Anterior cingulate cortex (tissue), 58 donors: ENCODE measurements around the gene DENND1A.

Source experiments
- DNase-seq, 58 donors: peaks; one replicate each; lab custom pipeline; 2025; lab: John Stamatoyannopoulos, UW

Gene DENND1A

DNA sequence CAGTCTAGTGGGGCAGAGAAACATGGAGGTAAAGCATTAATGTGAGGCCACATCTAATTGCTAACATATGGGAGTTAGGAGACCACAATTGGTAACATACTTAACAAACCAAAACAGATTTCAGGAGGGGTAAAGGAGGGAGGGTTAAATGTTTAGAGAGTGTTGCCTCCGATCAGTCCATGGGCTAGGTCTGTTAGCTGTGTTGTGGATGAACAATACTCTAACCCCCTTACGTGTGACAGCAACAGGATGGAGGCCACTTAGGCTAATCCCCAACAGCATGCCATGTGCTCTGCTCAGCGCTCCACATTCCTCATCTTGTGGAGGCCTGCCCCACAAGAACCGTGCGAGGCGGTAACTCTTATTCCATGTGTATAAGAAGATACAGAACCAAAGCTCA lies 406.9 kb downstream of the DENND1A start:
- DNase-seq, result no peak

DNA sequence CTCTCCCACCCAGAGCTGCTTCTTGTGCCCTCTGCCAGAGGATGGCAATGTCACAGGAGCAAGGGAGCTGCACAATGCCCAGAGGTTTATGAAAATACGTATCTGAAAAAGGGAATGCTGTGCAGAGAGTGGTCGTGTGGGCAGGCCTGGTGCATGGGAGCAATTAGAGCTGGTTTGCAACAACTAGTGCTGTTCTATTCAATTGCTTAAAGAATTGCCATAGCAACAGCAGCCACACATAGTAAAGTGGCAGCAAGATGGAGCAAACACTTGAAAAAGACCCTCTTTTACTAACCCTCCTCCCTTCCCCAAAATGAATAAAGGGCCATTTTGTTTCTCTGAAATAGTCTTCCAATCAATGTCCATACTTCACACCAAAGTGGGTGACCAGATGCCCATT lies 407.7 kb downstream of the DENND1A start:
- no peak for DNase-seq

DNA sequence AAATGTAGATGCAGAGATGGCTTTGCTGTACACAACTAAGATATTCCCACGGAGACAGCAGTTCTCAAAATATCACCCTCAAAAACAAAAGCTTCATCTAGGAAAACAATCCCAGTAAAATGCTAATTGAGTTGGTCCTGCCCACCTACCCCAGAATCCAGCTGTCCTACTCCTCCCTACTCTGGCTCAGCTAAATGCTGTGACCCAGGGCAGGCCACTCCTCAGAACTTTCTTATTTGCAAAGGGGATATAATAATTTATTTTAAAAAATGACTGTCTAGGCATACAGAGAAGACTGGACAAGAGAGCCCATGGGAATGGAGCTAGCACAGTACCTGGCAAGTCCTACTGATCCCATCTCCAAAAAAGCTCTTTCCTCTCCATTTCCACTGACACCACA lies 411.6 kb downstream of the DENND1A start:
- no peak for DNase-seq

DNA sequence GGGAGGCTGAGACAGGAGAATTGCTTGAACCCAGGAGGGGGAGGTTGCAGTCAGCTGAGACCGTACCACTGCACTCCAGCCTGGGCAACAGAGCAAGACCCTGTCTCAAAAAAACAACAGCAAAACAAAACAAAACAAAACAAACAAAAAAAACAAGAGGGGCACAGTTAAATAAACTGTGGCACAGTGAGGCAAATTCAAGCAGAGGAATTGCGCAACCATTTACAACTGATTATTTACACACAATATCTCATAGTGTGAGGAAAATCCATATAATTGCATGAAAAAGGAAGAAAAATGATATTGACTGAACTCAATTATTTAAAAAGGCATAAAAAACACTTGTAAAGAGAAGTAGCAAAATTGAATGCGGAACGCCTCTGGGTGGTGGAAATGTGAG lies 412.4 kb downstream of the DENND1A start:
- no peak for DNase-seq

DNA sequence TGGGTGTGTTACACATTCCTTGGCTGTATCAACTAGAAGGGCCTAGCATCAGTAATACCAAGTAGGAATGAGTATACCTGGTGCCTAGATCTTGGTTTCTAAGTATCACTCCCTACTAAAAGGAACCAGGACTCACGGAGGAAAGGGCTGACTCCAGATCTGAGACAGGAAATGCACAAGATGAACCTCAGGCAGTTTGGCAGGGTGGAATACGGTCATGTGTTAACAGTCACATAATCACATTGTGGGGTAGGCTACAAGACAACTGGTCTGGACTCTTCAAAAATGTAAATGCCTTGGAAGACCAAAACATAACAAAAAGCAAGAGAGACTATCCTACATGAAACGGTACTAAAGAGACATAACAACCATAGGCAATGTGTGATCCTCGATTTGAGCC lies 415.2 kb downstream of the DENND1A start:
- no peak for DNase-seq

DNA sequence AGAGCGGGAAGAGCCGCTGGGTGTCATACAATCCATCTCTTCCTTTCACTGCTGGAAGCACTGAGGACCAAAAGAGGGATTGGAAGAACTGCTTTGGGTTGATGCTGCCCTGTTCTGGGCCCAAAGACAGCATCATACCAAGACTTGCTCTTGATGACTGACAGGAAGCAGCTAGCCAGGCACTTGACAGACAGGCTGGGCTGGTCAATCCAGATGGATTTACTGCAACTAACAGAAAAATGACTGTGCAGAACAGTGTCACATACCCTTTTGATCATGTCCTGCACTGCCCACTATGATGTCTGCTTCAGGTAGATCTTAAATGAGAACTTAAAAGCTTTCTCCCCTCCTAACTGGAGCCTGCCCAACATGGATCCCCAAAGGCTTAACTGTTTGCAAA lies 416.4 kb downstream of the DENND1A start:
- DNase-seq, result no peak

DNA sequence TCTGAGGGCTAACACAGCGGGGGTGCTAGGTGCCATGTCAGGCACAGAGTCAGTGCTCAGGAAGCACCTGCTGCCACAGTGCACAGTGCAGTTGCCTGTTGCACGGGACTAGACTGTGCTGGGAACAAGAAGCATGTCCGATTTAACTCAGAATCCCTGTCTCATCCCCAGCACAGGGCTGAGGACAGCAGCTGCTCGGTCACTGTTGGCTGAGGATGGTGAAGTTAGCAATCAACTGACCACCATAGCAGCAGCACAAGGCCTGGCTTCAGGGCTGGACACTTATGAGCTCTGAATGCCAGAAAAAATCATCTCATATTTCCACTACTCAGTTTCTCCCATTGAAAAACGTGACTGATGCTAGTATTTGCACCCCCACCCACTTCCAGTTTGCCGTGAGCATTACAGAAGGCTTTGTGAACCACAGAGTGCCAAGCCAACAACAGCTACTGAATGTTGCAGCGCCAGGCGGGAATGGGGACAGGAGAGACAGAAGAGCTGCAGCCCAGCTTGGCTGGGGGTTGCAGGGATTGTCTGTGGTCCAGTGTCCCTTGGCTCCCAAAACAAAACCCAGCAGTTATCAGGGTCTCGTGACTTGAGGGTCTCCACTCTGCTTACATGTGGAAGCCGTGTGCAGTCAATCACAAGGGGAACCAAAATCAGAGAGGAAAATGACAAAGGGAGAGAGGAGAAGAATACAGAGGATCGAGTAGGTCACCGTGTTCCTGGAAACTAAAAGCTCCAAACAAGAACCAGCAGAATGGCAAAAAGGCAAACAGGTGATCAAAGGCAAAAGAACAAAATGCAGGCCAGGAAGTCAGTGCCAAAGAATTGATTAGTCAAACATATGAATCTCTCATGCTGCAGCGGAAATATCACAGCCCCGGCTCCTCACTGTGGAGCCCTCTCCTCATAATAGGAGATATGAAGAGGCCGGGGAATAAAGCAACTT lies 418.3 kb downstream of the DENND1A start:
- peak in 24 of 58 donors; percentile 3 to 33 (median 14) for DNase-seq

DNA sequence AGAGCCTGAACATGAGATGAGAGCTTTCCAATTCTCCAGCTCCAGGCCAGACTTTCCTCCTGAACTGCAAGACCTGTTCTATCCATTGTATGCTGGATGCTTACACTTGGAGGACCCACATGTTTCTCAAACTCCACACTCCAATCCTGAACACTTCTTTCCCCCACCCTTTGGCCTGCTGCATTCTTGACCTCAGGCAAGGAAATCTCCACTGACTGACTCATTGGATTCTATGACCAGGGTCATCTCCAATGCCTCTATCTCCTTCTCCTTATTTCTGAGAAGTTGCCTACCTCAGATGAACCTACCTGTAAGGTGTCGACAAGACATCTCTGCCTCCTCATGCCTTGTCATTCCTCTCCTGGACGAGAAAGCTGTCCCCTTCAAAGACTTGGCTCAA lies 420.3 kb downstream of the DENND1A start:
- no peak for DNase-seq

DNA sequence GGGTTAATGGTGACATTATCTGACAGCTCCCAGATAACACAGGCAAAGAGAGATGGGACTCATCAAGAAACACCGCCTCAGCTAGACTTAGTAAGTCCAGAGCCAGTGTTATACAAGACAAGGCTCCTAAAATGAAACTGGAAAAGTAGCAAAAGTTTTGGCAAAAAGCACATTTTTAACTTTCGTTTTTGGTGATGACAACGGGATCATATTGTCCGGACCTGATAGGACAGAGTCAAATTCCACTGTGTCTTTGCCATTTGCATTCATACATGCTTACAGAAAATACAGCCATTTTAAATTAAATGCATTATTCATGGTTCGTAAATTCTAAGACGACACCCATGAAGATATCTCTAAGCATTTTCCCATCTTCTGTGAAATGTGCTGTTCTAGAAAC lies 421.9 kb downstream of the DENND1A start:
- no peak for DNase-seq

DNA sequence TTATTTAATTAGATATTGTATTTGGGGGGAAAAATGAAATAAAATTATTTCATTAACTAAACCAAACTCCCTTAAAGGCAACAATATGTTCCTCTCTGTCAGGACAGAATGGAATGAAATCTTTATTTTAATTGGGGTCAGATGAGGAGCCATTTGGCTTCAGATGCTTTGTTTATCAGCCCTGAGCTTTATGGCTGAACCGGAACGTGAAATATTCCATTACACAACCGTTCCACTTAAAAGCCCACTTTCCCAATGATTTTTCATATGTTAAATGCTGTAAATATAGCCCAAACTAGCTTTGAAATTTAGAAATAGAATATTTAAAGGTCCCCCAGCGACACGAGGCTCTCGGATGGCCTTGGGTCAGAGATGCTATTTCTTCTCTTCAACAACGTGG lies 424.4 kb downstream of the DENND1A start:
- DNase-seq, result no peak

DNA sequence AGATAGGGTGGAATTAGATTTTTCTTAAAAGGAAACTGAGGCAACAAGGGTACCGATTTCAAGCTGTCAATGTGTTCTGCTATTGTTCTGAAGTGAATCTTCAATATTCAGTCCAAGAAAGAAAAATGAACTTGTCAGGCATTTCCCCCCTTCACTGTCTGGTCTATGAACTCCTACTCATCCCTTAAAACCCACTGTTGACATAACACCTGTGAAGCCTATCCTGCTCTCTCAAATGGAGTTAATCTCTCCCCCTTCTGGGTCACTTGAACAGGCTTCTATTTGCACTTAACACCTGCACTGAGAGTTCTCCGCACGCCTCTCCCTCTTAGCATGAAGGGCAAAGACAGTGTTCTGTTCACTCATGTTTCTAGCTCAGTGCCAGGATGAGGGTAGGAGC lies 429.6 kb downstream of the DENND1A start:
- DNase-seq, result no peak

DNA sequence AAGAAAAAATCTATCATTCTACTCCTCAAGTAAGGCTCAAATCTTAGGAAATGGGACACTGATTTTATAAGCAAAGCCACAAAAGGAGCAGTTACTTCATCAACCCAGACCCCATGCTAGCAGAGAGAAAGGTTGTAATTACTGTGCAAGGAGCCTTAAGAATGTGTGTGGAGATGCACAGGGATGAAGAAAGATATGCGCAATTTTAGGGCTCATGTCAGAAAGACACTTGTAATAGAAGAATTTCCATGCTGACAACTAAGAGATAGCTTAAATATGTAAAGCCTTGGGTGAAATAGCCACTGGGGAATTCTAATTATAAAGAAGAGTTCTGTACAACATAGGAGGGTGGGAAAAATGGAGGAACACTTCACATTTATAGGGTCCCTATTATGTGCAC lies 432.1 kb downstream of the DENND1A start:
- no peak for DNase-seq

DNA sequence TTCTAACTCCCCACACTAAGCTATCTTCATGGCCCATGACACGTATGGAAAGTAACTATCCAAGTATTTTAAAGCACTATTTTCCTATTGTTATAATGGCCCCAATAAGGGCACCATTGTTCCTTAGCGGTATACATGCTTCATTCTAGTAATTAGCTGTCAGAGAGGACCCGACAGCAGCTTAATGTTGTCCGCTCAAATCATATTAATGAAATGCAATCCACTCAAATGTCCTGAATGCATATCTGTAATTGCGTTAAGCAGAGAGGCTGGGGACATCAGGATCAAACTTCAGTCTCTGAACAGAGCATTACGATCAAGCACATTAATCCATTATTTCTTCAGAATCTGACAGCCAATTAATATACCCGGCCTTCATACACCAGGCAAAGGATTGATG lies 434.2 kb downstream of the DENND1A start:
- no peak for DNase-seq

DNA sequence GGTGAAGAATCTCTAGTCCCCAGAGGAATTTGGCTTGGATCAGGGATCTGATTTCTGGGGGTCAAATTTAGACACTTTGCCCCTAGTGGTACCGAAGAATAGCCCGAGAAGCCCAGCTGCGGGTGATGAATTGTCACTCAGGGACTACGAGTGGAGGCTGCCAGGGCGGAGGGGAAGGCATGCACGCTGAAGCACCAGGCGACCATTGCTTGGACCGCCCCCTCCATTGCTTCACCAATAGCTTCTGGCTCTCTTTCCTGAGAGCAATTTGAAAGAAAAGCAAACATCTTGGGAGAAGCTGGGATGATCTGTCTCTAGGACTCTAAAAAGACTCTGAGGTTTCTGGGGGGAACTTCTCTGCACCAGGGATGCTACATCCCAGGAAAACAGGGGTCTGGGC lies 436.3 kb downstream of the DENND1A start:
- no peak for DNase-seq

DNA sequence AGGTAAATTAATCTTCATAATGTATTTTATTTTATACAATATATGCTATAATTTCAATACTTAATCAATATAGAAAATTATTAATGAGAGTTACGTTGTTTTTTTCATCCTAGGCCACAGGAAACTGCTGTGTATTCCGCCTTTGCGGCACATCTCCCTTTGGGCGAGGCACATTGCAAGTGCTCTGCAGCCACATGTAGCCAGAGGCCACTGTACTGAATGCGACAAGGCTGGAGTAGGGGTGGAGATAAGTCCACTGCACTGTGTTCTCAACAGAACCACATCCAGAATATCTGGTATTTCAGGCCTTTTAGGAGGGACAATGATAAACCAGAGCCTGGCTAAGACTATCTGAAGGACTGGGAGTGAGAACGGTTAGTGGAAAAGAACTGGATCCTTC lies 439.2 kb downstream of the DENND1A start:
- DNase-seq, result no peak

DNA sequence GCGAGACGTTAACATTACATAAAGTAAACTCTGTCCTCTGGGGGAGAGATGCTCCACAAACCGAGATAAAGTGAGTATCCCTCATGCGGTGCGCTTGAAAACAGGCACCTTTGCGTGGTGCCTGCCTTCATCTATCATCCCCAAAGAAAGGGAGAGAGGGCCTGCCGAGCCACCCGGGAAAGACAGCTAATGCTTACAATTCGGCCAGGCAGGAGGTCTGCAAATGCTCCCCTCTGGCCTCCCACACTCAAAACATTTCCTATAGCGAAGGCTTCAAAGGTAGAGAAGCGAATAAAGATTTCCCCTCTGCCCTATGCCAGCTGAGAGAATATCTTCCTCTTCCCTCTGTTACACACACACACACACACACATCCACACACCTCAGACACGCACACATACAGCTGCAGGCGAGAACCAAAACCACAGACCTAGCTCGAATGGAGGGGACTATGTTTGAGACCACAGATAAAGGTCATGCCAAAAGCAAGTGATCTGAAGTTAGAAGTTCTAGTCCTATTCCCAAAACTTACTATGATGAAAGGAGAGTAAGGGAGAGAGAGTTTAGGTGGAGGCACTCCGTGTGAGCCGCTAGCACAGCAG lies 441.1 kb downstream of the DENND1A start:
- no peak for DNase-seq

DNA sequence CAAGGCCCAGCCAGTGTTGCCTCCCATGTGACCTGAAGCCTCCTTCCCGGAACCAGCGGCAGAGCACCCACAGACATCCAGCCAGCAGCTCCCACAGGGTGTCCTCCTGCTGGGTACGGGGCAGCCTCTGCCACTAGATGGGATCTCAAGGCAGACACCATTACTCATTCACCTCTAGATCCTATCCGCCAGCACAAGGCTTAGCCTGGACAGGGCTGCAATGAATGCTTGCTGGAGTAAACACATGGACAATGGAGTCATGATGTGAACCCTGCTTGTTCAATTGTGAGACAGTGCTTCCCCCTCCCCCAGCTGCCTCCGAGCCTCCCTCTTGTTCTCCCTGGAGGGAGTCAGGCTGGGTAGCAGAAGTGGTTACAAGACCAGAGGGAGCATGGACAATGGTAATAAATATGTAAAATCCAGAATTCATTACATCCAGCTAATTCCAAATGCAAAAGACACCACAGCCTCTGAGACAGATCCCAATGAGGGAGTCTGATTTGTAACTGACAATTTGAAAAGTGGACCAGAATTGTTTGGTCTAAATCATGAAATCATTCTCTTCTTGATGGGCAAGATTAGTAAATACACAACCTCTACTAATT lies 441.9 kb downstream of the DENND1A start:
- DNase-seq, result peak in 13 of 58 donors; percentile 8 to 51 (median 25)

DNA sequence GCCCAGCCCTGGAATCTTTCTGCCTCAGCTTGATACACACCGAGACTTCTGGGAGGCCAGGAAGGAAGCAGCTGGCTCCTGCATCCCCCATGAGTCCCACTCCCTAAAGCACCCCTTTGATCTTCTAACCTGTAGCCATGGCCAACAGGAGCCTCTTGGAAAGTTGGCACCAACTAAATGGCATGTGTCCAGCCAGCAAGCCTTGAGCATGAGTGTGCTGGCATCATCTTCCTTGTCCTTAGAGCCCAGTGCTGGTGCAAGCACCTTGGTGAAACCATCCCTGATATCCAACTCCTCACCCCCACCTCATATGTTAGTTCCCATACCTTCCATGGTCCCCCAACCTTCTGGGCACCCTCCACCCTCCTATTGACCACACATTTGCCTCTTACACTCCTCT lies 443.5 kb downstream of the DENND1A start:
- DNase-seq, result no peak

DNA sequence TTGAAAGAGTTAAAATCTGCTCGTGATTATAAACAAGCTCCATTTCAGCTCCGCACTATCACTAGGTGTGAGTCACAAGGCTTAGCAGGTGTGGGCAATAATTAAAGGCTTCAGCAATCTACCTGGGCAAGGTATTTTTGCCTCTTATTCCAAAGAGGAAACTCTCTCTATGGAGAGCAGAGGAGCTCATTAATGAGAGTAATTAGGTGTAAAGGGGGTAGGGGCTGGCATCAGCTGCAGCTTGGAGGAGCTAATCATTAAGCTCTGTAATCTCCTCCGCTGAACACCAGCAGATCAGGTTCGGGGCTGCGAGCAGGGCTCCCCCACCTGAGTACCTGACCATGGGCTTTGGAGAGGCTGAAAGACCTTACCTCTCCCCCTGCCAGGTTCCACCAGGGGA lies 444.7 kb downstream of the DENND1A start:
- DNase-seq, result no peak

DNA sequence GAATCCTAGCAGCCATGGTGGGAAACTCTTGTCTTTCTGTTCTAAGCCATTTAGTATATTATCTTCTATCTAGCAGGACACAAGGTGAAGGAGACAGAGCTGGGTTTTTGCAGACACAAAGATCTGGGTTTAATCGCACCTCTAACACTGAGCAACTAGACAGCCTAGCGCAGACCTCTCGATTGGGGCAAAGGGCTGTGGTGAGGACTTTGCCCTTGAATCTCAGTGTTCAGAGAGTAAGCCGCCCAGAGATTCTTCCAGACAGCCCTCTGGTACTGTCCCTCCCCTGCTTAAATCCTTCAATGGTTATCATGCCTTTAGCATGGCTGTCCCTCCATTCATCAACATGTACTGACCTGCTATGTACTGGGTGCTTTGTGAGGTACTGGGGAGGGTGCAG lies 445.8 kb downstream of the DENND1A start:
- no peak for DNase-seq

DNA sequence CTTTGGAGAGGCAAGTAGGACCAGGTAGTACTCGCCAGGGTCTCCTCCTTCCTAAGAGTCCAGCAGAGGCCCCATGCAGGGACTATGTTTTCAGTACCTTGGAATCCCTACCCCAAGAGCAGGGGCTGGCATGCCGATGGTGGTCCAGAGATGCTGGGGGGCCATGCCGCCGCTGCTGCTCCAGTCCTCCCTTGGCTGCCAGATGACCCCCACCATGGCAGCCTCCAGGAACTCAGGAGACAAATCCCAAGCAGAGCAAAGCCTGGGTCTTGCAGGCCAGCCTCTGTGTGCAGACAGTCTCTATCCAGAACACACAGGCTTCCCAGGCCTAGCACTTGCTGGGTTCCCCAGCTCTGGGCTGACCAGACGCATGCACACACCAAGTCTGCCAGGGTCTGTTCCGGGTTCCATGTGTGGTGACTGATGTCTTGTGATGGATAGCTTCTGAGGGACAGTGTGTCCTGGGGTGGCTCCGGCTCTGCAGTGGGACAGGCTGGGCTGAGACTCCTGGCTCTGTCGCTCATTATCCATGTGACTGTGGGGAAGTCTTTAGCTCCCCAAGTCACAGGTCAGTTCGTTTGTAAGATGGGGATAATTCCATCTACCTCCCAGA lies 446.6 kb downstream of the DENND1A start:
- DNase-seq, result no peak
